Activated gamma-delta T cell treated with anti-CD3 and anti-CD28 coated beads, Interleukin-2, amount 50 U/mL, for 16 hours (primary cell): ENCODE results near the gene TMEM258.

ENCODE experiments used
- DNase-seq: peaks from one replicate; pipeline ENCODE4 v3.0.0-alpha.2; 2020; ENCODE audit warnings: low read depth

TMEM258 gene

GRCh38 chr11:61795876-61796526 is 3.6 kb upstream of the TMEM258 start:
- no peak for DNase-seq

- DNase-seq: no peak
Observed at GRCh38 chr11:61795459-61795858, 3.1 kb upstream of the TMEM258 start.

GRCh38 chr11:61794579-61794978 is 2.2 kb upstream of the TMEM258 start:
- no peak for DNase-seq

- DNase-seq: no peak
Observed at GRCh38 chr11:61793829-61794204, 1.4 kb upstream of the TMEM258 start.

GRCh38 chr11:61793083-61793828 is 857 bp upstream of the TMEM258 start:
- DNase-seq: no peak

- no peak for DNase-seq
Observed at GRCh38 chr11:61791737-61792309, 576 bp downstream of the TMEM258 start.

- DNase-seq: no peak
Observed at GRCh38 chr11:61787928-61788491, 4.4 kb downstream of the TMEM258 start.

GRCh38 chr11:61785837-61786402 is 6.5 kb downstream of the TMEM258 start:
- no peak for DNase-seq

GRCh38 chr11:61784506-61784805 is 7.9 kb downstream of the TMEM258 start:
- no peak for DNase-seq

- DNase-seq: no peak
Observed at GRCh38 chr11:61783717-61784505, 8.5 kb downstream of the TMEM258 start.

GRCh38 chr11:61782841-61783240 is 9.6 kb downstream of the TMEM258 start:
- DNase-seq: no peak

GRCh38 chr11:61782299-61782698 is 10.1 kb downstream of the TMEM258 start:
- no peak for DNase-seq

- no peak for DNase-seq
Observed at GRCh38 chr11:61781585-61781984, 10.8 kb downstream of the TMEM258 start.

GRCh38 chr11:61780581-61781162 is 11.7 kb downstream of the TMEM258 start:
- DNase-seq: no peak

- DNase-seq: no peak
Observed at GRCh38 chr11:61779666-61780525, 12.5 kb downstream of the TMEM258 start.

GRCh38 chr11:61778920-61779650 is 13.3 kb downstream of the TMEM258 start:
- no peak for DNase-seq

GRCh38 chr11:61778357-61778886 is 14.0 kb downstream of the TMEM258 start:
- no peak for DNase-seq

GRCh38 chr11:61777234-61778090 is 14.9 kb downstream of the TMEM258 start:
- DNase-seq: peak; percentile 40

- peak; percentile 50 for DNase-seq
Observed at GRCh38 chr11:61776561-61777075, 15.8 kb downstream of the TMEM258 start.
